IMR-90 (cell line): ENCODE data around the gene HEY2. TPM values are rescaled to one million over a fixed set of nuclear protein-coding genes. Genes with fewer than 3 reads are reported as not detected.

Experiments
- ATAC-seq: fragments of 200-7000 bp; cut with Tn5 transposase; 2 replicates; pipeline ENCODE4 v1.9.1; 2020; ENCODE audit warnings: low read depth, mild to moderate bottlenecking, moderate library complexity
- BruUV-seq: library from RNA; stranded (reverse); fragments of 400-500 nt; replicated peaks from 2 replicates; lab custom pipeline; 2021; lab: Mats Ljungman, UMichigan
- CTCF ChIA-PET: fragments of 300-600 bp; formaldehyde crosslinking; extraction: SDS; loops from one replicate; lab custom pipeline; 2021; ENCODE audit warnings: antibody characterized with exemption; lab: Yijun Ruan, JAX
- POLR2A ChIA-PET: fragments of 300-600 bp; sonication (Branson Sonifier 250); formaldehyde crosslinking; loops from one replicate; lab custom pipeline; 2022; ENCODE audit warnings: antibody characterized with exemption; ENCODE audit not compliant: unreplicated experiment; lab: Charles Lee
- DNase-seq: peaks from one replicate; pipeline ENCODE4 v3.0.0; 2013
- H2AFZ ChIP-seq: replicated peaks from 2 replicates; pipeline ENCODE3; 2013; ENCODE audit warnings: low read length, mild to moderate bottlenecking; ENCODE audit not compliant: poor library complexity
- H2AK5ac ChIP-seq: 2 replicates; pipeline ENCODE4 v1.6.1; 2013; ENCODE audit warnings: low read depth, low read length, inconsistent platforms
- H2AK9ac ChIP-seq: replicated peaks from 2 replicates; pipeline ENCODE3; 2013; ENCODE audit warnings: mild to moderate bottlenecking, low read depth, low read length, moderate library complexity; ENCODE audit not compliant: poor library complexity
- H2BK120ac ChIP-seq: 2 replicates; pipeline ENCODE4 v1.6.1; 2013; ENCODE audit warnings: low read depth, low read length, inconsistent platforms
- H2BK15ac ChIP-seq: 3 replicates; pipeline ENCODE4 v1.6.1; 2013; ENCODE audit warnings: low read depth, low read length, inconsistent platforms
- H2BK20ac ChIP-seq: 2 replicates; pipeline ENCODE4 v1.6.1; 2013; ENCODE audit warnings: low read depth, mild to moderate bottlenecking, inconsistent platforms, low read length, moderate library complexity
- H2BK5ac ChIP-seq: 2 replicates; pipeline ENCODE4 v1.6.1; 2013; ENCODE audit warnings: mild to moderate bottlenecking, low read depth, low read length, inconsistent platforms; ENCODE audit not compliant: poor library complexity, severe bottlenecking
- H3K14ac ChIP-seq: replicated peaks from 2 replicates; pipeline ENCODE4 v1.6.1; 2013; ENCODE audit warnings: low read depth, low read length, inconsistent platforms
- H3K18ac ChIP-seq: 2 replicates; pipeline ENCODE4 v1.6.1; 2013; ENCODE audit warnings: low read depth, low read length, control low read depth
- H3K23ac ChIP-seq: 2 replicates; pipeline ENCODE4 v1.6.1; 2013; ENCODE audit warnings: low read depth, low read length, inconsistent platforms
- H3K27ac ChIP-seq: 2 replicates; pipeline ENCODE4 v1.5.1; 2013; ENCODE audit warnings: mild to moderate bottlenecking, control low read depth, low read length; ENCODE audit not compliant: insufficient read depth
- H3K27me3 ChIP-seq: 2 replicates; pipeline ENCODE4 v1.6.1; 2013; ENCODE audit warnings: low read length; ENCODE audit not compliant: control insufficient read depth, insufficient read depth
- H3K36me3 ChIP-seq: 2 replicates; pipeline ENCODE4 v1.6.1; 2013; ENCODE audit warnings: low read length, mixed read lengths; ENCODE audit not compliant: control insufficient read depth, insufficient read depth
- H3K4ac ChIP-seq: 2 replicates; pipeline ENCODE4 v1.6.1; 2013; ENCODE audit warnings: low read depth, low read length, inconsistent platforms
- H3K4me1 ChIP-seq: 2 replicates; pipeline ENCODE4 v1.6.1; 2013; ENCODE audit warnings: low read length, mixed read lengths; ENCODE audit not compliant: control insufficient read depth, insufficient read depth
- H3K4me2 ChIP-seq: 2 replicates; pipeline ENCODE4 v1.6.1; 2013; ENCODE audit warnings: low read depth, mild to moderate bottlenecking, control low read depth, low read length, moderate library complexity
- H3K4me3 ChIP-seq: 2 replicates; pipeline ENCODE4 v1.5.1; 2013; ENCODE audit warnings: low read depth, mild to moderate bottlenecking, control low read depth, low read length, moderate library complexity; ENCODE audit not compliant: insufficient read depth
- H3K56ac ChIP-seq: 2 replicates; pipeline ENCODE4 v1.6.1; 2013; ENCODE audit warnings: low read length, inconsistent platforms; ENCODE audit not compliant: insufficient read depth; ENCODE audit errors: extremely low read depth
- H3K79me1 ChIP-seq, 2 experiments: 2 replicates each; pipeline ENCODE4 v1.6.1; 2013; ENCODE audit warnings: low read length in 2 of 2, inconsistent platforms in 1 of 2, low read depth in 1 of 2
- H3K9ac ChIP-seq: 2 replicates; pipeline ENCODE4 v1.6.1; 2013; ENCODE audit warnings: low read depth, low read length, control low read depth
- H3K9me1 ChIP-seq: 2 replicates; pipeline ENCODE4 v1.6.1; 2013; ENCODE audit warnings: low read length, inconsistent platforms; ENCODE audit not compliant: insufficient read depth
- H3K9me3 ChIP-seq: 2 replicates; pipeline ENCODE4 v1.6.1; 2013; ENCODE audit warnings: low read length; ENCODE audit not compliant: control insufficient read depth, insufficient read depth
- H4K20me1 ChIP-seq: 2 replicates; pipeline ENCODE4 v1.6.1; 2013; ENCODE audit warnings: low read length, inconsistent platforms; ENCODE audit not compliant: insufficient read depth
- H4K5ac ChIP-seq: 2 replicates; pipeline ENCODE4 v1.6.1; 2013; ENCODE audit warnings: mild to moderate bottlenecking, low read depth, low read length, control low read depth
- H4K8ac ChIP-seq, 2 experiments: 2 replicates each; pipeline ENCODE4 v1.6.1; 2013; ENCODE audit warnings: low read depth in 2 of 2, low read length in 2 of 2, control low read depth in 1 of 2, inconsistent platforms in 1 of 2
- H4K91ac ChIP-seq: 2 replicates; pipeline ENCODE4 v1.6.1; 2013; ENCODE audit warnings: low read depth, low read length, inconsistent platforms; ENCODE audit not compliant: insufficient read depth
- BHLHE40 ChIP-seq: fragments of 150-350 bp; IDR thresholded peaks from 2 replicates; pipeline ENCODE4 v1.6.1; 2016; ENCODE audit warnings: mild to moderate bottlenecking, low read depth, low read length
- CEBPB ChIP-seq: IDR thresholded peaks from 2 replicates; pipeline ENCODE4 v1.6.1; 2012; ENCODE audit warnings: low read depth, low read length, improper control_type of control experiment
- CHD1 ChIP-seq: IDR thresholded peaks from 2 replicates; pipeline ENCODE4 v1.6.1; 2012; ENCODE audit warnings: low read depth, low read length, improper control_type of control experiment
- CTCF ChIP-seq: conservative IDR thresholded peaks from 2 replicates; pipeline ENCODE4 v1.5.1; 2012; ENCODE audit warnings: mild to moderate bottlenecking, low read depth, low read length, improper control_type of control experiment
- ELK1 ChIP-seq: fragments of 150-350 bp; IDR thresholded peaks from 2 replicates; pipeline ENCODE4 v1.6.1; 2016; ENCODE audit warnings: low read depth, mild to moderate bottlenecking, low read length, moderate library complexity, borderline replicate concordance
- FOS ChIP-seq: fragments of 150-350 bp; IDR thresholded peaks from 2 replicates; pipeline ENCODE4 v1.6.1; 2016; ENCODE audit warnings: low read depth, low read length
- MAFK ChIP-seq: IDR thresholded peaks from 2 replicates; pipeline ENCODE4 v1.6.1; 2012; ENCODE audit warnings: low read depth, low read length, improper control_type of control experiment
- MAZ ChIP-seq: IDR thresholded peaks from 2 replicates; pipeline ENCODE4 v1.6.1; 2012; ENCODE audit warnings: low read depth, mild to moderate bottlenecking, low read length, improper control_type of control experiment, moderate library complexity, borderline replicate concordance
- MXI1 ChIP-seq: IDR thresholded peaks from 2 replicates; pipeline ENCODE4 v1.6.1; 2012; ENCODE audit warnings: low read depth, mild to moderate bottlenecking, low read length, moderate library complexity, borderline replicate concordance
- NFE2L2 ChIP-seq: fragments of 150-350 bp; IDR thresholded peaks from 2 replicates; pipeline ENCODE4 v1.6.1; 2016; ENCODE audit warnings: low read depth, mild to moderate bottlenecking, low read length
- POLR2A ChIP-seq: IDR thresholded peaks from 2 replicates; pipeline ENCODE4 v1.6.1; 2012; ENCODE audit warnings: mild to moderate bottlenecking, low read depth, low read length
- RCOR1 ChIP-seq: IDR thresholded peaks from 2 replicates; pipeline ENCODE4 v1.6.1; 2012; ENCODE audit warnings: mild to moderate bottlenecking, low read length, improper control_type of control experiment; ENCODE audit not compliant: insufficient replicate concordance
- SMC3 ChIP-seq: fragments of 150-350 bp; IDR thresholded peaks from 2 replicates; pipeline ENCODE4 v1.6.1; 2016; ENCODE audit warnings: low read depth, mild to moderate bottlenecking, antibody characterized with exemption, low read length, moderate library complexity
- USF2 ChIP-seq: fragments of 150-350 bp; IDR thresholded peaks from 2 replicates; pipeline ENCODE4 v1.6.1; 2017; ENCODE audit warnings: mild to moderate bottlenecking, antibody characterized with exemption, low read length, low read depth
- WGBS, 2 experiments: methylation state at CpG; one replicate each; pipeline versions ENCODE4 v1.1.5 to v1.1.7; 2013; ENCODE audit warnings: missing lambda C conversion rate in 2 of 2; ENCODE audit not compliant: insufficient read length in 1 of 2; ENCODE audit errors: extremely low coverage in 2 of 2; 5-methylcytosine and 5-hydroxymethylcytosine counted together
- dilution Hi-C: fragments of 300-500 bp; cut with HindIII; formaldehyde crosslinking; loops from one replicate; pipeline ENCODE4 v1.14.3; 2018; ENCODE audit warnings: low sequenced_read_pairs; ENCODE audit not compliant: unreplicated experiment
- in situ Hi-C: fragments of 300-500 bp; cut with MboI; formaldehyde crosslinking; loops from 3 replicates; pipeline ENCODE4 v1.14.3; 2019; ENCODE audit warnings: low sequenced_read_pairs, inconsistent platforms, mixed read lengths
- intact Hi-C: fragments of 100-400 bp; cut with micrococcal nuclease; formaldehyde crosslinking; loops from 2 replicates; pipeline ENCODE4 v1.10.0; 2022
- polyA plus RNA-seq, 3 experiments: library from polyadenylated mRNA; depleted of rRNA; stranded (reverse); fragments of >200 nt; gene quantifications; 2 replicates each; pipeline ENCODE4 v1.2.3, GENCODE V29; 2012; ENCODE audit warnings: low replicate concordance in 1 of 3
- total RNA-seq: library from RNA; depleted of rRNA; stranded (reverse); fragments of >200 nt; gene quantifications from 2 replicates; pipeline ENCODE4 v1.2.3, GENCODE V29; 2012

HEY2 gene
- total and polyA plus RNA-seq, 2 of the 4 experiments (the other 2 are of a cell fraction), result not detected

DNA sequence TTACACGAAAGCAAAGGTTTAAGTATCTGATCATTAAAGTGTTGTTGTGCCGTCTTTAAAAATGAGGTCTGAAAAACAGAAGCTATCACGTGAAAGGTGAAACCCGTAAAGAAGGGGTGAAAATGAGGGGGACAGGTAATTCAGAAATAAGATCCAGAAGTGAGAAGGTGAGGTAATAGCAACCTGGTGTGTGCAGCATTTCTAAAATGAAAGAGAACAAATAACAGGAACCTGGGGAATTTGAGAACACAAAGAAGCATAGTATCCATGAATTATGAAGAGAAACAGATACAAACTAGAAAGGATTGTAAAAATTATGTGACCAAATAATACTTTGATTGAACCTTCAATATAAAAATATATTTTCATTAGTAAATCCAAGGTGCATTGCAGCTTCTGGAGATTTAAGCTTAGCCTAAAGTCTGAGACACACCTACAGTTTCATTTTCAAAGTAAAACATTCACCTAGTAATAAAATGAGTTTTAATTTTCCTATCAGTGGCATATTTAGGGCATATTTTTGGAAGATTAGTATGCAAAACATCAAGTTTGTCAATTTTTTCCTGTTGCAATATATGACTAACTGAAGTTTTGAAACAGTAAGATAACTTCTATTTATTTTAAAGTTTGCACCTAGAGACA is 1.4 kb downstream of the HEY2 start:
- no peak overlapping the region for H3K23ac ChIP-seq
- no peak overlapping the region for H3K4ac ChIP-seq
- H3K9me1 ChIP-seq, result no peaks in the 10 kb centered on the region
- no peak overlapping the region for H4K8ac ChIP-seq
- H3K56ac ChIP-seq, result no peak overlapping the region
- no peak overlapping the region for H3K14ac ChIP-seq
- dilution Hi-C loops (no loop called here), in situ Hi-C loops (loop anchor here (25.0 kb wide), 1 partner anchor 589 kb away; the partner anchor contains the start of gene TPD52L1), intact Hi-C loops (no loop called here)
- DNase-seq (no peak), ATAC-seq (no peak)
- no peak for TF ChIP-seq MAFK
- no peak for TF ChIP-seq CHD1
- no peak for TF ChIP-seq BHLHE40
- TF ChIP-seq POLR2A, result no peak
- TF ChIP-seq SMC3, result no peak
- TF ChIP-seq USF2, result no peak
- no peak for TF ChIP-seq FOS
- no peak for TF ChIP-seq MXI1
- no peak for TF ChIP-seq RCOR1
- TF ChIP-seq NFE2L2, result no peak
- TF ChIP-seq ELK1, result no peak
- no peak for TF ChIP-seq CEBPB
- no peak for TF ChIP-seq CTCF
- TF ChIP-seq MAZ, result no peak
- H2BK20ac ChIP-seq, result no peak overlapping the region
- no peak overlapping the region for H2AFZ ChIP-seq
- H3K9me3 ChIP-seq, result no peaks in the 10 kb centered on the region; the same call in 1 of the 2 replicates
- no peak overlapping the region for H2BK5ac ChIP-seq
- H3K27ac ChIP-seq, result no peak overlapping the region
- no peak overlapping the region for H3K18ac ChIP-seq
- no peaks in the 10 kb centered on the region for H3K36me3 ChIP-seq
- H3K27me3 ChIP-seq, result peaks cover 64% of the 10 kb centered on the region
- H2AK5ac ChIP-seq, result no peak overlapping the region
- no peak overlapping the region for H3K4me3 ChIP-seq
- no peak overlapping the region for H2BK120ac ChIP-seq
- H2BK15ac ChIP-seq, result no peak overlapping the region
- H3K4me2 ChIP-seq, result no peak overlapping the region
- CTCF ChIA-PET, result no interaction called here
- POLR2A ChIA-PET, result no interaction called here
- H4K20me1 ChIP-seq, result no peaks in the 10 kb centered on the region
- no peak overlapping the region for H3K9ac ChIP-seq
- no peak overlapping the region for H2AK9ac ChIP-seq
- no CpG with 5 or more reads among the region's 4 CpGs for WGBS, 2 experiments
- no peaks in the 10 kb centered on the region for H3K79me1 ChIP-seq
- no peak overlapping the region for H4K91ac ChIP-seq
- no TSS peak for BruUV-seq
- peaks cover 10% of the 10 kb centered on the region for H3K4me1 ChIP-seq
- H4K5ac ChIP-seq, result no peak overlapping the region
